Nucleus accumbens (tissue), 56 donors: ENCODE data around the gene APPBP2.
"Not testable (repeated sequence)": the region's sequence is repeated elsewhere in the genome, so short reads cannot be mapped to it uniquely, and the experiment has no call there.

Source experiments
- DNase-seq, 56 donors: peaks; one replicate each; lab custom pipeline; 2025; lab: John Stamatoyannopoulos, UW

The APPBP2 gene

GRCh38 chr17:60534613-60535157 is 8.6 kb upstream of the APPBP2 start:
- DNase-seq, result no peak

GRCh38 chr17:60534010-60534555 is 8.0 kb upstream of the APPBP2 start:
- no peak for DNase-seq

- no peak for DNase-seq
These were observed 3.8 kb upstream of the APPBP2 start for GRCh38 chr17:60529806-60530205.

- DNase-seq, result no peak
These were observed 2.8 kb upstream of the APPBP2 start for GRCh38 chr17:60528828-60529227.

GRCh38 chr17:60527701-60528100 is 1.7 kb upstream of the APPBP2 start:
- no peak for DNase-seq

- no peak for DNase-seq
These were observed 684 bp upstream of the APPBP2 start for GRCh38 chr17:60526726-60527125.

GRCh38 chr17:60525328-60525684 is 736 bp downstream of the APPBP2 start:
- DNase-seq, result peak in 8 of 56 donors; percentile 4 to 71 (median 49)

- peak in 1 of 56 donors; percentile 1 for DNase-seq
These were observed 1.3 kb downstream of the APPBP2 start for GRCh38 chr17:60524463-60525327.

GRCh38 chr17:60523822-60524221 is 2.2 kb downstream of the APPBP2 start:
- DNase-seq, result no peak

- no peak for DNase-seq
These were observed 3.0 kb downstream of the APPBP2 start for GRCh38 chr17:60522889-60523626.

- no peak for DNase-seq
These were observed 6.2 kb downstream of the APPBP2 start for GRCh38 chr17:60519795-60520194.

- not testable (repeated sequence) for DNase-seq
These were observed 10.4 kb downstream of the APPBP2 start for GRCh38 chr17:60515683-60516082.

- not testable (repeated sequence) for DNase-seq
These were observed 10.8 kb downstream of the APPBP2 start for GRCh38 chr17:60515199-60515598.

GRCh38 chr17:60514500-60514899 is 11.5 kb downstream of the APPBP2 start:
- DNase-seq, result no peak

- no peak for DNase-seq
These were observed 12.0 kb downstream of the APPBP2 start for GRCh38 chr17:60514053-60514452.

- DNase-seq, result no peak
These were observed 13.0 kb downstream of the APPBP2 start for GRCh38 chr17:60513014-60513413.

GRCh38 chr17:60510723-60511122 is 15.3 kb downstream of the APPBP2 start:
- no peak for DNase-seq

- DNase-seq, result no peak
These were observed 16.0 kb downstream of the APPBP2 start for GRCh38 chr17:60510031-60510430.

- no peak for DNase-seq
These were observed 17.6 kb downstream of the APPBP2 start for GRCh38 chr17:60508384-60508980.

GRCh38 chr17:60506312-60506711 is 19.7 kb downstream of the APPBP2 start:
- DNase-seq, result no peak

GRCh38 chr17:60502145-60502544 is 23.9 kb downstream of the APPBP2 start:
- no peak for DNase-seq
